GM18858 (cell line): Measurements from ENCODE around the gene HLCS.

Source experiments
- ATAC-seq: cut with Tn5 transposase; IDR thresholded peaks from one replicate; pipeline ENCODE4 v1.9.1; 2021; ENCODE audit not compliant: unreplicated experiment

Gene HLCS

DNA sequence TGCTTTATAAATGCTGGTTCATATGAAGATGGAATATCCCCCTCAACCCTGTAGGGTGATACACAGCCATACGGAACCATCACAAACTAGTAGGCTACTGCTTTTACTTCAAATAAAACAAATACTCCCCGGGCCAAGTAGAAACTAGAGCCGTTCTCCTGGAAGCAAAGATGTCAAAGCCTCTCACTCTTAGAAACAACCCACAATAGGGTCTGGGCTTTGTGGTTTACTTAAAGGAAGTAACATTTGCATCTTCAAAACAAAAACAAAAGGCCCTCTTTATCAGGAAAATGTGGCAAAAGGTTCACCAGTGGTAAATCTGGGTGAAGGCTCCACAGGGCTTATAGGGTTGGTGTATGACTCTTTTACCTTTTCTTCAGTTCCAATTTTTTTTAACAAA, 49.8 kb downstream of the HLCS start:
- ATAC-seq: no peak

DNA sequence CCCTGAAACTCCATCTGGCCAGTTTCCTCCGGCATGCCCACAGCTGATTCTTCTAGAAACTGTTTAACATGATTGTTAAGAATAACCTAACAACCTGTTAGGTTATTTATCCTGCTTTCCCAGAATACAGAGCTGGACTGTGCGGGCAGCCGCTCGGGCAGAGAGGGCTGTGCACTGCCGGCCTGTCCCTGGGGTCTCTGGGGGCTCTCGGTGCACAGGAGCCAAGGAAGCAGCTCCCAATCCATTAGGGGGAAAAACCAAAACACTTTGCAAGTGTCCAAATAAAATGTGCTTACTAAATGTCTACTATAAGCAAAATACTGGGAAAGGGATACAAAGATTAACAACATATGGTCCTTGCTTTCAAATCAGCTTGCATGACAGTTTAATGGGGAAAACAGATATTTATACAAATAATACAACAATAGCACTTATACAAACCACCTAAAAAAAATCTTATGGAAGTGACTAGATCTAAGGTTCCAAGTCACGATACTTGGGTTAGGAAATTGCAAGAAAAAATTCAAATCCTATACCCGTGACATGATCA, 50.7 kb downstream of the HLCS start:
- ATAC-seq: no peak

DNA sequence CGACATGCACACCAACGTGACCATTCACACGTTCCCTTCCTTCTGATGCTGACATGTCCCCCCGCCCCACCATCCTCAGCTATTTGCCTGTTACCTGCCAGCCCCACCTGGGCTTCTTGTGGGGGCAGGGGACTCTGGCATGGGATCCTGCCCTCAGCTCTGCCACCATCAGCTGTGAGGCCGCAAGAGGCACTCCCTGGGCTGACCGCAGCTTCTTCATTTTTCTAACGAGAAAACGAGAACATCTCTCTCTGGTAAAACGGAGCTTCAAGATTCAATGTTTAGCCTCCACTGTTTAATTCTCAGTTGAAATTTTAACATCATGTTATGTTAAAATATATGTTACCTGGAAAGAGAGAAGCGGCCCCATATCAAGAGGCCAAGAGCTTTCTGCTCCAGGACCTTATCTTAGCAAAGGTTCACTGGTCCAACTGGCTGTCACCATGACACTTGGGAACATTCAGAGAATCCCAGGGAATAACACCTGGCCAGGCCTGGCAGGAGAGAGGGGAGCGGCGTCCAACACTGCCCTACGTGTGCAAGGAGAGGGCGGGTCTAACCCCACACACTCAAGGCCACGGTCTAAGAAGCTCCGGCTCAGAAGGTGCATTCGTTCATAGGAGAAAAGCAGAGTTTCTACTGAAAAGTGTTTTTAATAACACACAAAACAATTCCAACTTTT, 51.3 kb downstream of the HLCS start:
- ATAC-seq: no peak

DNA sequence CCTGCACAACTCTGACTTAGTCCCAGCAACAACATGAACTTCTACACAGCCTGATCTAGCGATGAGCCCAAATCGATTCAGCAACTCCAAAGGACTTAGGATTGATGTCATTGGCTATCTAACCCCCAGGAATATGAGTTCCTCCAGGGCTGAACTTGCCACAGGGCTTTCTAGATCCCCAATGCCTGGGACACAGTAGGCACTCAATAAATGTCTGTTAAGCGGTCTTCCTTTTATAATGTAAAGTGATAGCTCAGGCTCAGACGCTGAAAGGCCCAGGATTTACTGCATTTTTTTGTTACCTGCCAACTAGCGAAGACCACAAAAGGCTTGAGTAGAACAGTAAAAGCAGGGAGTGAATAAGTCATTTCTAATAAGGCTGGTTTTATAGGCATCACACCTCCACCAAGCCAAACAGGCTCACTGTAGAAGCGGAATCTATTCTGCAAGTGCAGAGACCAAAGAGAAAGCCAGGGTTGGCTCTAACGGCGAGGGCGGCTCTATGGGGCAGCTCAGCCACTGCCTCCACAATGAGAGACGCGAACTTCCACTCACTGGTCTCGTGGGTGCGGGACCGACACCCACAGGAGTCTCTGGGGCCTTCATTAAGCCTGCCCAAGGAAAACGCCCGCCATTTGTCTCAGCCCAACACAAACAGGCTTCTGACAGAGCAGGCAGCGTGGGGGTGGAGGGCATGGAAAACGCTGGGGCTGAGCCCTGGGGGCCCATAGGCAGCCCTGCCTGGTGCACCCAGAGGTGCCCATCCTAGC, 52.0 kb downstream of the HLCS start:
- no peak for ATAC-seq

DNA sequence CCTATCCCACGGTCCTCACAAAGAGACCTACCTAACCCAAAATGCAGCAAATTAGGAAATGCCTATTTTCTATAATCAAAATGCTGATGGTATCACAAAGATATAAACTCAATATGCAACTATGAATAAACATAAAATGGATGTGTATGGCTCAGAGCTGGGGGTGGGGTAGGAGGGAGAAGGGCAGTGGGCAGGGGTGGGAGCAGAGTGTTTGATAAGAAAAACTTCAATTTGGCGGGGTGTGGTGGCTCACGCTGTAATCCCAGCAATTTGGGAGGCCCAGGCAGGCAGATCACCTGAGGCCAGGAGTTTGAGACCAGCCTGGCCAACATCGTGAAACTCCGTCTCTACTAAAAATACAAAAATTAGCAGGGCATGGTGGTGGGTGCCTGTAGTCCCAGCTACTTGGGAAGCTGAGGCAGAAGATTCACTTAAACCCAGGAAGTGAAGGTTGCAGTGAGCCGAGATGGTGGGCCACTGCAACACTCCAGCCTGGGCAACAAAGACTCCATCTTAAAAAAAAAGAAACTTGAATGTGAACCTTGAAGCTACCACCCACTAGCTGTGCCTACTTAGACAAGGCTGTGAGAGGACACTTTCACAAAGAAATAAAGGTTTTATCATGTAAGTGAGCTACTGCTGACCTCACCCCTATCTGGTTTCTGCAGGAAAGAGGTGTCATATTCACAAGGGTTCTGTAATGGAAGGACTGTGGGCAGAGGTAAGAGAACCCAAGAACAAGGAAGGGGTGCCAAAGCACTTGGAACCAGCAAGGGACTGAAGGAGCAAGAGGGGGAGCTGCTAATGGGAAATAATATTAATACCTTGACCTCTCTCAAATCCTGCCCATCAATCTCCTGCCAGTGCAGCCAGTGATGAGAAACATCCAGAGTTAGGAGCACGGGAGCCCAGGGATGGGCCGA, 53.0 kb downstream of the HLCS start:
- no peak for ATAC-seq

DNA sequence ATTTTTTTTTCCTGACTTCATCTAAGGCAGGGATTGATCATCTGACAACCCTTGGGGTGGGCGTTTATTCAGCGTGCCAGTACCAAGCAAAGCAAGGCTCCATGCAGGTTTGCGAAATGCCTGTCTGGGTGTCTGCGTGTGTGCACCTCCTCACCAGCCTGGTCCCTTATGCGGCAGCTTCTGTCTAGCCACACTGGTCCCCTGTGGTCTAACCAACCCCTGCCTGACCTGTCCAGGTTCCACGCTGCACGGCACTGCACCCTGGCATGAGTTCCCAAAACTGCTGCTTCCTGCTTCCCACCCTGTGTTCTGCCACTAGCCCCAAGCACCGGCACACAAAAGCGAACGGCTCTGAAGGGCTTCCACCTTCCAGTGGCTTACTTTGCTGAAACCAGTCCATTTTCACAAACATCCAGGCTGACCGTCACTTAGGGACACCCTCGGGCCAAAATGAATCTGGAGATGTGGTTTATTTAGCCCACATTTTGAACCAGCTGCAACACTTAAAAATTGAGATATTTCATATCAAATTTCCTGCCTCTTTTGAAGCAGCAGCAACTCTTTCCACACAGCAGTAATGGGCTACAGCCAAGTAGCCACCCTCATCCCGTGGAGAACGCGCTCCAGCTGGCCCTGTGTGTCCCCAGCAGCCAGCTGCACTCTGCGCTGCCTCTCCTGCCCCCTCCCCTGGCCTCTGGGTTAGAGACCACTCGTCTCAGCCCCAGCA, 55.7 kb downstream of the HLCS start:
- ATAC-seq: no peak

DNA sequence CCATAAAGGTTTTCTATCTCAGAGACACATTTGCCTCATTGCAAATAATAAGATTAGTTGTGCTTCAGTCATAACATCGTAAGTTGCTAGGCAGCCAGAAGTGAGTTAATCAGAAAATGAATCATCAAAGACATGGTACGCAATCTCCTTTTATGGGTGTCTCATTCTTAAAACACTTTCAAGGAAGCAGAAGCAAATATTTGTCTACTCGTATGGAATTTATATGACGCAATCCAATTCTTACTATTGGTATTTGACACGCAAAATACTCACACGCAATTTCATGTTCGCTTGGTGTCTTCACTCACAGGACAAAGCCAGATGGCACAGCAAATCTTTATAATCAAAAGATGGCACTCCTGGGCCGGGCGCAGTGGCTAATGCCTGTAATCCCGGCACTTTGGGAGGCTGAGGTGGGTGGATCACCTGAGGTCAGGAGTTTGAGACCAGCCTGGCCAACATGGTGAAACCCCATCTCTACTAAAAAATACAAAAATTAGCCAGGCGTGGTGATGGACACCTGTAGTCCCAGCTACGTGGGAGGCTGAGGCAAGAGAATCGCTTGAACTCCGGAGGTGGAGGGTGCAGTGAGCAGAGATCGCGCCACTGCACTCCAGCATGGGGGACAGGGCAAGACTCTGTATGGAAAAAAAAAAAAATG, 56.4 kb downstream of the HLCS start:
- ATAC-seq: no peak

DNA sequence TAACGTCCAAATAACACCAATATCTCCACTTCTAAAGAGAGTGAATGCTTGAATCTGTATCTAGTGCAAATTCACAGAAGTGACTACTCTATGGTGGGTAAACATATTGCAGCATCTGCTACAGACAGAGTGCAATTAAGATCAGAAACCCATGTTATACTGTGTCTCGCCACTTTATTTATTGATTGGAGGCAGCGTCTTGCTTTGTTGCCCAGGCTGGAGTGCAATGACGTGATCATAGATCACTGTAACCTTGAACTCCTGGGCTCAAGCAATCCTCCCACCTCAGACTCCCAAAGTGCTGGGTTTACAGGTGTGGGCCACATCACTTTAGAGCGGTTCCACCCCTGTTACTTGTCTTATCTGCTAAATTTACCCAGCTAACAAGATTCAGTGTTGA, 57.0 kb downstream of the HLCS start:
- no peak for ATAC-seq

DNA sequence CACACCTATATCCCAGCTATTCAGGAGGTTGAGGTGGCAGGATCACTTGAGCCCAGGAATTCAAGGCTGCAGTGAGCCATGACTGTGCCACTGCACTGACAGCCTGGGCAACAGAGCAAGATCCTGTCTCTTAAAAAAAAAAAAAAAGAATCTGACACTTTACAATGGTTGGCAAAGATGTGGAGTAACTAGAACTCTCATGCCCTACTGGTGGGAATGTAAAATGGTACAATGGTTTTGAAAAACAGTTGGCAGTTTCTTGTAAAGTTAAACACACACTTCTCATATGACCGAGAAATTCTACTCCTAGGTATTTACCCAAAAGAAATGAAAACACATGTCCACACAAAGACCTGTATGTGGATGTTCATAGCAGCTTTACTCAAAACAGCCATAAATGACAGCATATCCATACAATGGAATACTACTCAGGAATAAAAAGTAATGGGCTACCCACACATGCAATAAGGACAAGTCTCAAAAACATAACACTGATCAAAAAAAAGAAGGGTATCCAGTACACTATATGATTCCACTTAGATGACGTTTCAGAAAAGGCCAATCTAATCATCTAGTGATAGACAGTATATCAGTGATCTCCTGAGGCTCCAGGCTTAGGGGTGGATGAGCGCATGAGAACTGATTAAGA, 58.1 kb downstream of the HLCS start:
- no peak for ATAC-seq

DNA sequence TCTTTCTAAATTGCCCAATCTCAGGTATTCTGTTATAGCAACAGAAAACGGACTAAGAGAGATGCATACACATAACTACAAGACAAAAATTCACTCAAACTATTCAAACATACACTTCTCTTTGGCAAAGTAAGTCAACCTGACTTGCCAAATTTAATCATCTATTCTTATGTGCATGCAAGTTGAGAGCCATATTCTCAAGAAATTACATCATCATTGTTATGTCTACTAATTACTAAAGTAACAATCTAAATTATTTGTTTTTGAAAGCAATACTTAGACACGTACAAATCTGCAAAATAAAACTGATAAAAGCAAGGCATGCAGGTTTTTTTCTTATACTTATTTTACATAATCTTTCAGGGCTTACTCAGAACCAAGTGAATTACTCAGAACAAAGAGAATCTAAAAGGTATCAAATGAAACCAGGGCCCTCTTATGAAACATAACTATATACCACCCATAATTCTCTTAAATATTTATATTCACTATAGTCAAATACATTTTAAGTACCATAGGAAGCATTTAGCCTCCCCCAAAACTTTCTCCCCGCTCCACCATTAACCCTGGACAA, 62.3 kb downstream of the HLCS start:
- ATAC-seq: no peak

DNA sequence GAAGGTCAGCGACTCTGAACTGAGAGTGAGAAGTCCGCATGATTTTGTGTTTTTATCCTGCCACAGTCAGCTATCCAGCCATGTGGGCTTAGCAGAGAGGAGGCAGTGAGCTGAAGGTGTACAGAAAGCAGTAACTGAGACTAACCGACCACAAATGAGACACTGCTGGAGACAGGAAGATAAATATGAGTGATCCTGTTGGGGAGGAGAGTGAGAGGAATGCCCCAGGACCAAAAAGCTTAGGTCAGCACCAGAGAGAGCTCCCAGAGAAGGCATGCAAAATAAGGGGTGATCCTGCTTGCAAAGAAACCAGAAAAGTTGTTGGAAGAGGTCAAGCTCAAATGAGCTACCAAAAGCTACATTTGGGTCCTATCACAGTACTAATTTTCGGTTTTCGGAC, 63.7 kb downstream of the HLCS start:
- no peak for ATAC-seq

DNA sequence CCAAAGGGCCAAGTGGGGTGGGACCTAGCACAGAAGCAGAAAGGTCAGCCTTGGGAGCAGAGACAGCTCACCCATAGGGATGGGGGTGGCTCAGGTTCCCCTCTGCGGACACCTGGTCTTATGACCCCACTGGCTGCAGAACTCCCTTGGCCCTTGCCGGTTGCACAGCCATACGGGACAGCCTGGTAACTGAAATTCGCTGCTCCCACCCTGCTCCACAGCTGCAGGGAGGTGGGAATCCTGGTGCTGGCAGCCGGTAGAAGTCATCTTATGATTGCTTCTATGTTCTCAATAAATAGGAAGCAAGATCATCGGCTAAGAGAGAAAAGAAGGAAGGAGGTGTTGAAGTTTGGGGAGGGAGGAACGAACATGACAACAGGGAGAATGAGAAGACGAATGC, 64.1 kb downstream of the HLCS start:
- ATAC-seq: no peak

DNA sequence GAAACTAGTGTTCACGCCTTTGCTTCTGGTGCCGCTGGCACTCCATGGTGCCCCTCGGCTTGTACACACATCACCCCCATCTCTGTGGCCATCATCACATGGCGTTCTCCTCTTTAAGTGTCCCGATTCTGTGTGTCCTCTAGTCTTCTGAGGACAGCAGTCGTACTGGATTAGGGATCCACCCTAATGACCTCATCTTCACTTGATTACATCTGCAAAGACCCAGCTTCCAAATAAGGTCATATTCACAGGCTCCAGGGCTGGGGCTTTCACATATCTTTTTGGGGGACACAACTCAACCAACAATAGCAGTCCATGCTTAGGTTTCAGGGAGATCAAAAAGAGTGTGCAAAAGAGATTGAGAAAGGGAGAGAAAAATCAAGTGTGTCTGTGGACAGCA, 64.9 kb downstream of the HLCS start:
- no peak for ATAC-seq

DNA sequence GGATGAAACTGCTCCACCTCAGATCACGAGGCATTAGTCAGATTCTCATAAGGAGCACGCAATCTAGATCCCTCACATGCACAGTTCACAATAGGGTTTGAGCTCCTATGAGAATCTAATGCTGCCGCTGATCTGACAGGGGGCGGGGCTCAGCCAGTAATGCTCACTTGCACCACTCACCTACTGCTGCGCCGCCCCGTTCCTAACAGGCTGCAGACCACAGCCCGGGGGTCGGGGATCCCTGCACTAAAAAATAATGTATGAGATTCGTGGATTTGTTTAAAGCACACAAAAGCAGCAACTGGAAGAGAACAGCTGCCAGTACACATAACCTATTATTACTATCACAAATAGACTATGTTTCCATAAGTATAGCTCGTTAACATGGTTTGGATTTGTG, 72.9 kb downstream of the HLCS start:
- no peak for ATAC-seq

DNA sequence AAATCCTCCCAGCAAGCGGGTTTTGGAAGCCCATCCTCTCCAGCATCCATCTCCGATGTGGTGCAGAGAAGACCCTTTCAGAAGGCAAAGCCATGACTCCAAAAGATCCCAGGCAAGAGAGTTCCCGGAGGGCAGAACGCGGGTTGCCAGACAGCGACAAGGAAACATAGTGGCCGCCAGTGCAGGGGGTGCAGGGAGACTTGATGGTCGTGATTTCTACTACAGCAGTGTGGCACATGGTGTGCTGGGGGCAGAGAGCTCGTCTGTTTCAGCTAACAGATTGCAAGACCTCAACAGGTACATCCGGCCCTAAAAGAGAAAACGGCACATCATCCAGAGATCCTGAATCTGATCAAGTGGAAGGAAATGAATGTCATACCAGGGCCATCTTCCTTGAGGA, 74.3 kb downstream of the HLCS start:
- ATAC-seq: no peak

DNA sequence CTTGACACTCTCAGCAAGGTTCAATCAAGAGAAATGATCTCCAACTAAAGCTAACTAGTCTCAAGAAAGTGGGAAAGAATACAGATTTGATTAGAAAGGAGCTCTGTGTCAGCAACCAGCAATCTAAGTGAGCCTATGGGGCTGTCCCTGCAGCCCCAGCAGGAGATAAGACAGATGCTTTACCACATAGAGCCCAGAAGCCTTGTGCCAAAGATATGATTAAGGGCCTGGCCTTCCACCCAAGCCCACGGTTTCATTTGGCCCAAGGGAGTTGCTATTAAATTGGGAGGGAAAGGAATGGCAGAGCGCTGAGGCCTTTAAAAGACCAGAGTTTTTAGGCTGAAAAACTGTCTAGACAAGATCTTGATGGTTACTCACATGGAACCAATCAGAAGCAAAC, 74.8 kb downstream of the HLCS start:
- no peak for ATAC-seq

DNA sequence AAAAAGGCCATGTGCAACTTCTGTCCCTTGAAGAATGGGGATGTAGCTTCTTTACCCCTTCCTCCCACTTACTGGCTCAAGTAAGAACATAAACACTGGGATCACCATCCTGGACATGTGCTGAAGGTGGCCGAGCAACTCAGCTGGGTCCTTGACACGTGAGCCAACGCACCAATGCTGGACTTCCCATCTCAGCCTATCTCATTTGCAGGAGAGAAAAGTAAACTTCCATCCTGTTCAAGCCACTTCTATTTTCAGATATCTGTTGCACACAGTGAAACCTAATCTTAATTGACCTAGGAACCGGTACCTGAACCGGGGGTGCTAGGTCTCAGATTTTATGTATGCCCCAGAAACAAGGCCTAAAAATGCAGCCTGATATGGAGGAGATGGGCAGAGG, 75.3 kb downstream of the HLCS start:
- no peak for ATAC-seq

DNA sequence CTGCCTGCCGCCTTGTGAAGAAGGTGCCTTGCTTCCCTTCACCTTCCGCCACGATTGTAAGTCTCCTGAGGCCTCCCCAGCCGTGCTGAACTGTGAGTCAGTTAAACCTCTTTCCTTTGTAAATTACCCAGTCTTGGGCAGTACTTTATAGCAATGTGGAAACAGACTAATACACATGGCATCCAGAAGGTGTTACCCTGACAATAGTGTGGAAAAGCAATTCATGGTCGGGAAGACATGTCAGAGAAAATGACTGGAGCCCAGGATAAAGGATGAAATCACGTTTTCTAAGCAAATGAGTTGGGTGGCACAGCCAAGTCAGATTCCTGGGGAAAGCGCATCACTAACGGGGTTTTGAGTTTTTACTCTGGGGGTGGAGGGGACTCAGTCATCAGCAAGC, 76.4 kb downstream of the HLCS start:
- ATAC-seq: no peak

DNA sequence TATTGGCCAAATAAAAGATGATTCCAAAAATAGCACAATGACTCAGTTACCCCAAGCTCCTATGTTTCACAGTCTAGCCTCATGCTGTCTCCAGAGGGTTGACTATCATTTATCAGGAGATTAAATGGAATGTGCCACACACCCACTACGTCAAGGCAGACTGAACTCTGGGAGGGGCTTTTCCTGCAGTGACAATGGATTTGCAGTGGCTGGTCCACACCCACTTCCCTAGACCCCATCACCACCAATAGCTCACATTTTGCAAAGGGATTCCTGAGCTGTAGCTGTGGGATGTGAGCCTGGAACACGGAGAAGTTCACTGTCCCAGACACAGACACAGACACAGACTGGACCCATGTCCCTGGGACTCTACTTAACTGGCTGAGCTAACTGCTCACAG, 77.1 kb downstream of the HLCS start:
- no peak for ATAC-seq
